PFSK-1 (cell line): ENCODE data around the gene POR.

Experiments
- FOXP2 ChIP-seq: optimal IDR thresholded peaks from 2 replicates; pipeline ENCODE3; 2011; ENCODE audit warnings: borderline replicate concordance, control low read depth, inconsistent platforms; ENCODE audit not compliant: insufficient read depth; ENCODE audit errors: extremely low read length, extremely low read depth
- POLR2AphosphoS5 ChIP-seq: IDR thresholded peaks from 2 replicates; pipeline ENCODE4 v1.6.1; 2012; ENCODE audit warnings: low read depth, mild to moderate bottlenecking, control low read depth, low read length, moderate library complexity
- SIN3A ChIP-seq: IDR thresholded peaks from 2 replicates; pipeline ENCODE4 v1.6.1; 2012; ENCODE audit warnings: mild to moderate bottlenecking, low read length, moderate library complexity, borderline replicate concordance; ENCODE audit not compliant: insufficient read depth
- TAF1 ChIP-seq: IDR thresholded peaks from 2 replicates; pipeline ENCODE4 v1.6.1; 2012; ENCODE audit warnings: low read length, control low read depth, borderline replicate concordance; ENCODE audit not compliant: insufficient read depth
- TF ChIP-seq, protein P1 (sequence below), 2 experiments: IDR thresholded peaks; 2 replicates each; pipeline versions ENCODE4 v1.6.1 to v1.8.0; 2011 to 2012; ENCODE audit warnings: low read depth in 2 of 2, low read length in 2 of 2, control low read depth in 1 of 2, inconsistent platforms in 1 of 2, mild to moderate bottlenecking in 1 of 2, moderate library complexity in 1 of 2; ENCODE audit not compliant: insufficient read depth in 1 of 2

Gene POR

DNA sequence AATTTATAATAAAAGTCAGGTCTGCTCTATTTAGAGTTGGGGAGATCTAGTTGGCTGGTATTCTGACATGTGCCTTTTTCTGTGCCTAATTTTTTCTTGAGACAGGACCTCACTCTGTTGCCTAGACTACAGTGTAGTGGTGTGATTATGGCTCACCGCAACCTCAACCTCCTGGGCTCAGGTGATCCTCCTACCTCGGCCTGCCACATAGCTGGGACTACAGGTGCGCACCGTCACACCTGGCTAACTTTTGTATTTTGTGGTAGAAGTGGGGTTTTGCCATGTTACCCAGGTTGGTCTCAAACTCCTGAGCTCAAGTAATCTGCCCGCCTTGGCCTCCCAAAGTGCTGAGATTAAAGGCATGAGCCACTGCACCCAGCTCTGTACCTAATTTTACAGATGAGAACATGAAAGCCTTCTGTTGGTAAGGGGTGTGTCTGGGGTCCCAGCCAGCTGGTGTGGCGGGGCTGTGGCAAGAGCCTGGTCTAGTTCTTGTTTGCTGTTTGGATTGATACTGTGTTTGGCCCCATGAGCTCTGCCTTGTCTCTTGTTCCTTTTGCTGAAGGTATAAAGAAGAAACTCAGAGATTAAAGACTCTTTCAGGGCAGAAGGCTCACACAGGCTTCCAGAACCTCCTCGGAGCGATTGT lies 31.4 kb downstream of the POR start:
- TF ChIP-seq SIN3A: no peak
- TF ChIP-seq POLR2AphosphoS5: no peak
- no peak for TF ChIP-seq FOXP2
- TF ChIP-seq, protein P1, sequence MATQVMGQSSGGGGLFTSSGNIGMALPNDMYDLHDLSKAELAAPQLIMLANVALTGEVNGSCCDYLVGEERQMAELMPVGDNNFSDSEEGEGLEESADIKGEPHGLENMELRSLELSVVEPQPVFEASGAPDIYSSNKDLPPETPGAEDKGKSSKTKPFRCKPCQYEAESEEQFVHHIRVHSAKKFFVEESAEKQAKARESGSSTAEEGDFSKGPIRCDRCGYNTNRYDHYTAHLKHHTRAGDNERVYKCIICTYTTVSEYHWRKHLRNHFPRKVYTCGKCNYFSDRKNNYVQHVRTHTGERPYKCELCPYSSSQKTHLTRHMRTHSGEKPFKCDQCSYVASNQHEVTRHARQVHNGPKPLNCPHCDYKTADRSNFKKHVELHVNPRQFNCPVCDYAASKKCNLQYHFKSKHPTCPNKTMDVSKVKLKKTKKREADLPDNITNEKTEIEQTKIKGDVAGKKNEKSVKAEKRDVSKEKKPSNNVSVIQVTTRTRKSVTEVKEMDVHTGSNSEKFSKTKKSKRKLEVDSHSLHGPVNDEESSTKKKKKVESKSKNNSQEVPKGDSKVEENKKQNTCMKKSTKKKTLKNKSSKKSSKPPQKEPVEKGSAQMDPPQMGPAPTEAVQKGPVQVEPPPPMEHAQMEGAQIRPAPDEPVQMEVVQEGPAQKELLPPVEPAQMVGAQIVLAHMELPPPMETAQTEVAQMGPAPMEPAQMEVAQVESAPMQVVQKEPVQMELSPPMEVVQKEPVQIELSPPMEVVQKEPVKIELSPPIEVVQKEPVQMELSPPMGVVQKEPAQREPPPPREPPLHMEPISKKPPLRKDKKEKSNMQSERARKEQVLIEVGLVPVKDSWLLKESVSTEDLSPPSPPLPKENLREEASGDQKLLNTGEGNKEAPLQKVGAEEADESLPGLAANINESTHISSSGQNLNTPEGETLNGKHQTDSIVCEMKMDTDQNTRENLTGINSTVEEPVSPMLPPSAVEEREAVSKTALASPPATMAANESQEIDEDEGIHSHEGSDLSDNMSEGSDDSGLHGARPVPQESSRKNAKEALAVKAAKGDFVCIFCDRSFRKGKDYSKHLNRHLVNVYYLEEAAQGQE (IDR thresholded peaks at IDR 0.05; ENCODE audit: insufficient read depth in 1 of 2, low read depth in 2 of 2, low read length in 2 of 2): no peak
- TF ChIP-seq TAF1: no peak

DNA sequence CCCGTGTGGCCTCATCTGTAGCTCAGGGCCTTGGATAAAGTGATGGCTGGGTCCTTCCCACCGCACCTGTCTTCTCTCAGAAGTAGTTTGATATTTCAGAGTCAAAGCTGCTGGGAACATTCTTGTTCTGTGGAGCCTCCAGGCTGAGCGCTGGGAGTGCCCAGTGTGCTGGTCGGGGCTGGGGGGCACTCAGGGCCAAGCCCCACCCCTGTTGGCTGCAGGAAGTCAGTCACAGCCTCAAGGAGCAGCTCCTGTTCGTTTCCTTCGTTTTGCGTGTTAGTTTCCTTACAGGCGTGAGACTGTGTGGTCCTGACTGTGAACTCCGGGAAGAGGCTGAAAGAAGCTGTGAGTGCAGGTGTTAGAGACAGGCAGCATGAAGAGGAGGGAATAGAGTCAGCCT lies 33.2 kb downstream of the POR start:
- TF ChIP-seq FOXP2 (no peak), POLR2AphosphoS5 (no peak), TAF1 (no peak), SIN3A (no peak)
- TF ChIP-seq, protein P1 (IDR thresholded peaks at IDR 0.05; ENCODE audit: insufficient read depth in 1 of 2, low read depth in 2 of 2, low read length in 2 of 2): no peak

DNA sequence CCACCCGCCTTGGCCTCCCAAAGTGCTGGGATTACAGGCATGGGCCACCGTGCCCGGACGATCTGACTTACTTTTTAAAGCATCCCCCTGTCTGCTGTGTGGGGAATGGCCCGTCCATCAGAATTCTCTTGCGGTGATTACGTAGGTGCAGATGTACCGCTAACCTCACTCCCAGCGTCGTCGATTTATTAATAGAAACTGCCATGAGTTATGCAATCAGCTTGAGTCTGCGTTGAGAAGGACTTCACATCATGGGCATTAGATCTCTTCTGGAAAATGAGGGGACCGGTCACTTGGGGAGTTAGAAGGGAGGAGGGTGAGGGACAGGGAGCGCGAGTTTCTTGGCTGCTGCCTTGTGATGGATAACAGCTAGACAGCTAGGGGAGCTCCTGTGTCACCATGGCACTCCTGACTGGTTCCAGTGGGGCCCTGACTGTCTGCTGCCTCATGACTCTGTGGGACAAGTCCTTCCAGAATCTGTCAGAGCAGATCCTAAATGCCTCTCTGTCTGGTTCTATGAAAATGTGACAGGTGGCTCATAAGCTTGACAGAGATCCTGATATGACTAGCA lies 35.2 kb downstream of the POR start:
- no peak for TF ChIP-seq TAF1
- no peak for TF ChIP-seq POLR2AphosphoS5
- no peak for TF ChIP-seq SIN3A
- no peak for TF ChIP-seq FOXP2
- TF ChIP-seq, protein P1 (IDR thresholded peaks at IDR 0.05; ENCODE audit: insufficient read depth in 1 of 2, low read depth in 2 of 2, low read length in 2 of 2): no peak

DNA sequence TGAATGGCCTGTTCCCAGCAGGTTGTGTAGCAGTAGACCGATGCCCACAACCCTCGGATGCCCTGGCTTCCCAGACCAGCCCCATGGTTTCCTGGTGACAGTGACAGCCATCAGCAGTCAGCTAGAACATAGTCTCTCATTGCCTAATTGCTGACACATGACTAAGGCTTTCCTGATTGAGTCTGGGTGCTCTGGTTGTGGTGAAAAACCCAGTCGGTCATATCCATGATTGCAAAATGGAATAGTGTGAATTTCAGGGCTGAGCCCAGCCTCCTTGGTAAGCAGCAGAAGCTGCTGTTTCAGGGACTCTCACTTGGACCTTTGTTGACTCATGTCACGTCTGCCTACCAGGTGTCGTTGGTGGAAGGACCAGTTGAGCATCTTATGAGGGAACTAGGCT lies 36.6 kb downstream of the POR start:
- no peak for TF ChIP-seq SIN3A
- TF ChIP-seq, protein P1 (IDR thresholded peaks at IDR 0.05; ENCODE audit: insufficient read depth in 1 of 2, low read depth in 2 of 2, low read length in 2 of 2): no peak

DNA sequence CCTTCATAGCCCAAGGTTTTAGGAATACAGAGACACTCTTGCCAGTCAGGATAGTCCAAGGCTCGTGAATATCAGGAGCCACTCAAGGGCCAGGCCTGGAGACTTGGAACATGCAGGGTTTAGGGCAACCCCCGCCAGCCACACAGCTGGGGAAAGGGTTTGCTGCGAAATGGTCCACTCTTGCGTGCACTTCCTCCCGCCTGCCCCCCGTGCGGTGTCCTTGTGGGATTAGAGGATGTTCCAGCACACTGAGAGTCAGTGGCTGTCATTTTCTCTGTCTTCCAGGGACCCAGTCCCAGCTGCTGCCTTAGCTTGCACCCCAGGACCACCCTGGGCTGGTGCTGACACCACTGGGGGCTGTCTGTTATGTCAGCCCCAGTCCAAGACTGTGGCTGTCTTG lies 38.5 kb downstream of the POR start:
- TF ChIP-seq POLR2AphosphoS5 (no peak), FOXP2 (no peak), TAF1 (no peak), SIN3A (no peak)
- TF ChIP-seq, protein P1 (IDR thresholded peaks at IDR 0.05; ENCODE audit: insufficient read depth in 1 of 2, low read depth in 2 of 2, low read length in 2 of 2): no peak
